HT-29 (cell line): ENCODE results near the gene ATOH7. TPM values are rescaled to one million over a fixed set of nuclear protein-coding genes. Genes with fewer than 3 reads are reported as not detected.

Experiments
- total RNA-seq: library from RNA; depleted of rRNA; stranded (reverse); fragments of >200 nt; shearing (Covaris generic); gene quantifications from 2 replicates; pipeline ENCODE4 v1.2.3, GENCODE V29; 2014; rRNA removed

The ATOH7 gene
- total RNA-seq, 1 experiment from 2014 or later = not detected

Other genes starting within 250 kb of the ATOH7 start
- 15.8 and 19.4 TPM in 2 replicates for gene HERC4, start 156.8 kb downstream of the ATOH7 start, total RNA-seq
- not detected in 2 replicates for gene MYPN, start 122.6 kb downstream of the ATOH7 start, total RNA-seq
- 17.6 and 18.8 TPM in 2 replicates for gene HNRNPH3, start 100.0 kb upstream of the ATOH7 start, total RNA-seq
- 2.3 and 3.6 TPM in 2 replicates for gene PBLD, start 100.8 kb upstream of the ATOH7 start, total RNA-seq
- 5.5 and 7.7 TPM in 2 replicates for gene RUFY2, start 175.2 kb upstream of the ATOH7 start, total RNA-seq
- 8.9 and 10.3 TPM in 2 replicates for gene DNA2, start 239.9 kb upstream of the ATOH7 start, total RNA-seq